IMR-90 (cell line): Measurements from ENCODE around the gene PTGES. TPM values are rescaled to one million over a fixed set of nuclear protein-coding genes. Genes with fewer than 3 reads are reported as not detected.

Source experiments
- ATAC-seq: fragments of 200-7000 bp; cut with Tn5 transposase; 2 replicates; pipeline ENCODE4 v1.9.1; 2020; ENCODE audit warnings: low read depth, mild to moderate bottlenecking, moderate library complexity
- BruUV-seq: library from RNA; stranded (reverse); fragments of 400-500 nt; replicated peaks from 2 replicates; lab custom pipeline; 2021; lab: Mats Ljungman, UMichigan
- CTCF ChIA-PET: fragments of 300-600 bp; formaldehyde crosslinking; extraction: SDS; loops from one replicate; lab custom pipeline; 2021; ENCODE audit warnings: antibody characterized with exemption; lab: Yijun Ruan, JAX
- POLR2A ChIA-PET: fragments of 300-600 bp; sonication (Branson Sonifier 250); formaldehyde crosslinking; loops from one replicate; lab custom pipeline; 2022; ENCODE audit warnings: antibody characterized with exemption; ENCODE audit not compliant: unreplicated experiment; lab: Charles Lee
- DNase-seq: peaks from one replicate; pipeline ENCODE4 v3.0.0; 2013
- H2AFZ ChIP-seq: replicated peaks from 2 replicates; pipeline ENCODE3; 2013; ENCODE audit warnings: low read length, mild to moderate bottlenecking; ENCODE audit not compliant: poor library complexity
- H2AK5ac ChIP-seq: 2 replicates; pipeline ENCODE4 v1.6.1; 2013; ENCODE audit warnings: low read depth, low read length, inconsistent platforms
- H2AK9ac ChIP-seq: replicated peaks from 2 replicates; pipeline ENCODE3; 2013; ENCODE audit warnings: mild to moderate bottlenecking, low read depth, low read length, moderate library complexity; ENCODE audit not compliant: poor library complexity
- H2BK120ac ChIP-seq: 2 replicates; pipeline ENCODE4 v1.6.1; 2013; ENCODE audit warnings: low read depth, low read length, inconsistent platforms
- H2BK15ac ChIP-seq: 3 replicates; pipeline ENCODE4 v1.6.1; 2013; ENCODE audit warnings: low read depth, low read length, inconsistent platforms
- H2BK20ac ChIP-seq: 2 replicates; pipeline ENCODE4 v1.6.1; 2013; ENCODE audit warnings: low read depth, mild to moderate bottlenecking, inconsistent platforms, low read length, moderate library complexity
- H2BK5ac ChIP-seq: 2 replicates; pipeline ENCODE4 v1.6.1; 2013; ENCODE audit warnings: mild to moderate bottlenecking, low read depth, low read length, inconsistent platforms; ENCODE audit not compliant: poor library complexity, severe bottlenecking
- H3K14ac ChIP-seq: replicated peaks from 2 replicates; pipeline ENCODE4 v1.6.1; 2013; ENCODE audit warnings: low read depth, low read length, inconsistent platforms
- H3K18ac ChIP-seq: 2 replicates; pipeline ENCODE4 v1.6.1; 2013; ENCODE audit warnings: low read depth, low read length, control low read depth
- H3K23ac ChIP-seq: 2 replicates; pipeline ENCODE4 v1.6.1; 2013; ENCODE audit warnings: low read depth, low read length, inconsistent platforms
- H3K27ac ChIP-seq: 2 replicates; pipeline ENCODE4 v1.5.1; 2013; ENCODE audit warnings: mild to moderate bottlenecking, control low read depth, low read length; ENCODE audit not compliant: insufficient read depth
- H3K27me3 ChIP-seq: 2 replicates; pipeline ENCODE4 v1.6.1; 2013; ENCODE audit warnings: low read length; ENCODE audit not compliant: control insufficient read depth, insufficient read depth
- H3K36me3 ChIP-seq: 2 replicates; pipeline ENCODE4 v1.6.1; 2013; ENCODE audit warnings: low read length, mixed read lengths; ENCODE audit not compliant: control insufficient read depth, insufficient read depth
- H3K4ac ChIP-seq: 2 replicates; pipeline ENCODE4 v1.6.1; 2013; ENCODE audit warnings: low read depth, low read length, inconsistent platforms
- H3K4me1 ChIP-seq: 2 replicates; pipeline ENCODE4 v1.6.1; 2013; ENCODE audit warnings: low read length, mixed read lengths; ENCODE audit not compliant: control insufficient read depth, insufficient read depth
- H3K4me2 ChIP-seq: 2 replicates; pipeline ENCODE4 v1.6.1; 2013; ENCODE audit warnings: low read depth, mild to moderate bottlenecking, control low read depth, low read length, moderate library complexity
- H3K4me3 ChIP-seq: 2 replicates; pipeline ENCODE4 v1.5.1; 2013; ENCODE audit warnings: low read depth, mild to moderate bottlenecking, control low read depth, low read length, moderate library complexity; ENCODE audit not compliant: insufficient read depth
- H3K56ac ChIP-seq: 2 replicates; pipeline ENCODE4 v1.6.1; 2013; ENCODE audit warnings: low read length, inconsistent platforms; ENCODE audit not compliant: insufficient read depth; ENCODE audit errors: extremely low read depth
- H3K79me1 ChIP-seq, 2 experiments: 2 replicates each; pipeline ENCODE4 v1.6.1; 2013; ENCODE audit warnings: low read length in 2 of 2, inconsistent platforms in 1 of 2, low read depth in 1 of 2
- H3K9ac ChIP-seq: 2 replicates; pipeline ENCODE4 v1.6.1; 2013; ENCODE audit warnings: low read depth, low read length, control low read depth
- H3K9me1 ChIP-seq: 2 replicates; pipeline ENCODE4 v1.6.1; 2013; ENCODE audit warnings: low read length, inconsistent platforms; ENCODE audit not compliant: insufficient read depth
- H3K9me3 ChIP-seq: 2 replicates; pipeline ENCODE4 v1.6.1; 2013; ENCODE audit warnings: low read length; ENCODE audit not compliant: control insufficient read depth, insufficient read depth
- H4K20me1 ChIP-seq: 2 replicates; pipeline ENCODE4 v1.6.1; 2013; ENCODE audit warnings: low read length, inconsistent platforms; ENCODE audit not compliant: insufficient read depth
- H4K5ac ChIP-seq: 2 replicates; pipeline ENCODE4 v1.6.1; 2013; ENCODE audit warnings: mild to moderate bottlenecking, low read depth, low read length, control low read depth
- H4K8ac ChIP-seq, 2 experiments: 2 replicates each; pipeline ENCODE4 v1.6.1; 2013; ENCODE audit warnings: low read depth in 2 of 2, low read length in 2 of 2, control low read depth in 1 of 2, inconsistent platforms in 1 of 2
- H4K91ac ChIP-seq: 2 replicates; pipeline ENCODE4 v1.6.1; 2013; ENCODE audit warnings: low read depth, low read length, inconsistent platforms; ENCODE audit not compliant: insufficient read depth
- BHLHE40 ChIP-seq: fragments of 150-350 bp; IDR thresholded peaks from 2 replicates; pipeline ENCODE4 v1.6.1; 2016; ENCODE audit warnings: mild to moderate bottlenecking, low read depth, low read length
- CHD1 ChIP-seq: IDR thresholded peaks from 2 replicates; pipeline ENCODE4 v1.6.1; 2012; ENCODE audit warnings: low read depth, low read length, improper control_type of control experiment
- WGBS, 2 experiments: methylation state at CpG; one replicate each; pipeline versions ENCODE4 v1.1.5 to v1.1.7; 2013; ENCODE audit warnings: missing lambda C conversion rate in 2 of 2; ENCODE audit not compliant: insufficient read length in 1 of 2; ENCODE audit errors: extremely low coverage in 2 of 2; 5-methylcytosine and 5-hydroxymethylcytosine counted together
- dilution Hi-C: fragments of 300-500 bp; cut with HindIII; formaldehyde crosslinking; loops from one replicate; pipeline ENCODE4 v1.14.3; 2018; ENCODE audit warnings: low sequenced_read_pairs; ENCODE audit not compliant: unreplicated experiment
- in situ Hi-C: fragments of 300-500 bp; cut with MboI; formaldehyde crosslinking; loops from 3 replicates; pipeline ENCODE4 v1.14.3; 2019; ENCODE audit warnings: low sequenced_read_pairs, inconsistent platforms, mixed read lengths
- intact Hi-C: fragments of 100-400 bp; cut with micrococcal nuclease; formaldehyde crosslinking; loops from 2 replicates; pipeline ENCODE4 v1.10.0; 2022
- polyA plus RNA-seq, 3 experiments: library from polyadenylated mRNA; depleted of rRNA; stranded (reverse); fragments of >200 nt; gene quantifications; 2 replicates each; pipeline ENCODE4 v1.2.3, GENCODE V29; 2012; ENCODE audit warnings: low replicate concordance in 1 of 3
- total RNA-seq: library from RNA; depleted of rRNA; stranded (reverse); fragments of >200 nt; gene quantifications from 2 replicates; pipeline ENCODE4 v1.2.3, GENCODE V29; 2012

PTGES gene
- total and polyA plus RNA-seq, 2 of the 4 experiments (the other 2 are of a cell fraction), result 3.2 to 6.3 TPM

- in situ Hi-C loops (no loop called here), dilution Hi-C loops (no loop called here), intact Hi-C loops (no loop called here)
- Histone ChIP-seq H4K91ac (no peak overlapping the region), H2BK120ac (no peak overlapping the region), H3K79me1 (peaks cover 7 to 55% of the 10 kb centered on the region in 2 experiments), H3K4me3 (no peak overlapping the region), H3K27ac (no peak overlapping the region), H2BK20ac (no peak overlapping the region), H3K56ac (no peak overlapping the region), H3K27me3 (no peaks in the 10 kb centered on the region), H3K4me1 (peaks cover 15% of the 10 kb centered on the region), H3K4me2 (no peak overlapping the region), H3K9ac (no peak overlapping the region), H2AFZ (no peak overlapping the region), H3K9me3 (no peaks in the 10 kb centered on the region), H4K8ac (no peak overlapping the region), H3K36me3 (peaks cover 33% of the 10 kb centered on the region), H3K14ac (no peak overlapping the region), H3K9me1 (peaks cover 20% of the 10 kb centered on the region), H2AK5ac (peak overlapping the region; percentile 28; the same call in 1 of the 2 replicates), H2BK5ac (no peak overlapping the region), H3K23ac (no peak overlapping the region), H4K5ac (no peak overlapping the region), H2BK15ac (no peak overlapping the region), H3K18ac (no peak overlapping the region), H4K20me1 (peaks cover 5% of the 10 kb centered on the region; the same call in 1 of the 2 replicates), H3K4ac (no peak overlapping the region), H2AK9ac (peak overlapping the region; percentile 55)
- 88% methylated on average over 4 of the region's 5 CpGs; no CpG with 5 or more reads in 1 of the 2 experiments for WGBS, 2 experiments
- CTCF ChIA-PET, result interaction anchor here (2.1 kb wide), 1 partner anchor 8 kb away, joined by 8 read pairs; no protein-coding TSS in a partner anchor
- ATAC-seq (no peak), DNase-seq (no peak)
- BruUV-seq, result no TSS peak
- POLR2A ChIA-PET, result no interaction called here
- TF ChIP-seq BHLHE40, result no peak
- no peak for TF ChIP-seq CHD1
Observed at GRCh38 chr9:129718647-129719046, 34.2 kb downstream of the PTGES start.
